HG03520 (cell line): Measurements from ENCODE around the gene KIF3A.

Experiments used
- ATAC-seq: cut with Tn5 transposase; IDR thresholded peaks from one replicate; pipeline ENCODE4 v1.9.1; 2021; ENCODE audit warnings: mild to moderate bottlenecking, moderate library complexity; ENCODE audit not compliant: unreplicated experiment

KIF3A gene

DNA sequence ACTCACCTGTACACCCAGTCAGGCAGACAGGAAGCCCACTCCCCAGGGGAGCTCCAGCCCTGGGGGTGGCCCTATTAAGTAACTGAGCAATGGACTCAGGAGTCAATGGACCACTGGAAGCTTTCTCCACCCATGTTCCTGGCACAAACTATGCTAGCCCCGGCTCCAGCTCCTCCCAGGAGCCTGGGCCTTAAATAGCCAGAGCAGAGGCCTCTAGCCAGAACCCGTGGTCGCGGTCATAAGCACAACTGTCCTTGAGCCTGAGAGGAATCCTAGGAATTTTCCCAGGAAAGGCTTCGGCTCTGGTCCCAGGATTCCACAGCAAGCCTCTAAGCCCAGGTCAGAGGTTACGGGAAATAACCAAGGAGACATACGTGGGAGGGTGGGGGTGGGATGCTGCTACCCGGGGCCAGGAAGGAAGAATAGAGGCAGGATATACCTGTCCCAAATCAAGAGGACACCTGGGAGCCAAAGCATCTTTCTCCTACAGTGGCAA is 34.2 kb upstream of the KIF3A start:
- no peak for ATAC-seq

DNA sequence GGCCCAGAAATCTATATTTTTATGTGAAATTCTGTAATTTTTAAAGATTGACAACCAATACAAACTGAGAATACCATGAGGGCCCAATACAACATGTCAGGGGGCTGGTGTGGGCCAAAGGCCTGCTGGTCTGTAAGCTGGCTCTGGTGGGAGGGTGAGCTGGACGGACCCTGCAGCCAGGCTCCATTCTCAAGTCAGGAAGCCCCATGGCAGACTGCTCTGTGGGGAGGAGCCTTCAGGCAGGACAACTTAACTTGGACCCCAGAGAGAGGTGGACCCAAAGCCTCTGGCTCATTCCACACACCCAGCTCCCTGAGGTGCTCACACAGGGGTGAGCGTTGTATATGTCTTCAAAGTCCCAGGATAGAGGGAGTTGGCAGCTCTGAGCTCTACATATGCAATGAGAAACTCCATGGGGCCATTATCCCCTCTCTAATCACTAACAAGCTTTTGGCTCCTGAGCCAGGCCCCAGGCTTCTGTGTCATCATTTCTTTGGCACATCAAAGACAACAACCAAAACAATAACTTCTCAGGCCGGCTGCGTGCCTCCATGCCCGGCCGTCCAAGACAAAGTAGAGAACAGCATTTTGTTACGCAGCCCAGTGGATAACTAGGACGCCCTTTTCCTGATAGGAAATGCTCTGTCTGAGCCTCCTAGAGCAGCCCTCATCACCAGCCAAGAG is 33.3 kb upstream of the KIF3A start:
- ATAC-seq = no peak

DNA sequence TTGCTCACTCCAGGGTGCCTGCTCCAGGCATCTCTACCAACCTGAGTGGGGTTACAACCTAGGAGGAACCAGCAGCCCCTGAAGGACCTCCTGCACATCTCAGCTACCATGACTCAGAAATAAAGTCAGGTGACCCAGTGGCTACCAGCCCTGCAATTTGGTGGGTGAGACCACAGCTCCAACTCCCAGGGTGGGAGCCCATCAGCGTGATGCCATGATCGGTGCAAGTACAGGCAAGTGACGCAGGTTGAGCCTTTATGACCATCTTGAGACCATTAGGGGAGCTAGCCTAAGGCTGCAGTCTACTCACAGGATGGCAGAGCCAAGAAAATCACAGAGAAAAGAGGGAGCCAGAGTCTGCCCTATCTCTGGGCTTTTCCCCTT is 31.1 kb upstream of the KIF3A start:
- no peak for ATAC-seq

DNA sequence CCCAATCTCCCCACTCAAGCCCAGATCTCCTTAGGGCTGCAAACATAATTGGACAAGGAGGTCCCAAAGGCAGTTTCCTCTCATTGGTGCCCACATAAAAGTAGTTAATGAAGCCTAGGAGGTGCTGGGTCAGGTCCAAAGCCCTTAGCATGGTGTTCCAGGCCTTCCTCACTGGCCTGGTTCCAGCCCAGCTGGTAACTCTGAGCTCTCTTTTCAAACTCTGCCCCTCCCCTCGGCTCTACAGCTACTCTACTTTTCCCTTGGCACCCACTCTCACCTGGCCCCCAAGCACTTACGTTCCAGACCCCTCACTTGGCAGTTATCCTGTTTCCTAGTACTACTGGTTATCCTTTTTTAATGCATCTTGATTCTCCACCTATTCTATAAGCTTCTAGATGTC is 29.8 kb upstream of the KIF3A start:
- no peak for ATAC-seq

DNA sequence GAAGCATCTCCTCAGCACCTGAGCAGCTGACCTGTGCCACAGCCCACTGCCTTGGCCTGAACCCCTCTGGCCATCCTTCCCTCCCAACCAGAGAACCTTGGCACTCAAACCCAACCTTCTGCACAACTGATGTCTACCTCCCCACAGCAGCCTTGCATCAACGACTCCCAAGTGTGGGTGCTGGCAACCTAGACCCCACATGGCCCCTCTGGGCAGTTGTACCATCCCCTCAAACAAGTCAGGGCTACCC is 29.4 kb upstream of the KIF3A start:
- no peak for ATAC-seq

DNA sequence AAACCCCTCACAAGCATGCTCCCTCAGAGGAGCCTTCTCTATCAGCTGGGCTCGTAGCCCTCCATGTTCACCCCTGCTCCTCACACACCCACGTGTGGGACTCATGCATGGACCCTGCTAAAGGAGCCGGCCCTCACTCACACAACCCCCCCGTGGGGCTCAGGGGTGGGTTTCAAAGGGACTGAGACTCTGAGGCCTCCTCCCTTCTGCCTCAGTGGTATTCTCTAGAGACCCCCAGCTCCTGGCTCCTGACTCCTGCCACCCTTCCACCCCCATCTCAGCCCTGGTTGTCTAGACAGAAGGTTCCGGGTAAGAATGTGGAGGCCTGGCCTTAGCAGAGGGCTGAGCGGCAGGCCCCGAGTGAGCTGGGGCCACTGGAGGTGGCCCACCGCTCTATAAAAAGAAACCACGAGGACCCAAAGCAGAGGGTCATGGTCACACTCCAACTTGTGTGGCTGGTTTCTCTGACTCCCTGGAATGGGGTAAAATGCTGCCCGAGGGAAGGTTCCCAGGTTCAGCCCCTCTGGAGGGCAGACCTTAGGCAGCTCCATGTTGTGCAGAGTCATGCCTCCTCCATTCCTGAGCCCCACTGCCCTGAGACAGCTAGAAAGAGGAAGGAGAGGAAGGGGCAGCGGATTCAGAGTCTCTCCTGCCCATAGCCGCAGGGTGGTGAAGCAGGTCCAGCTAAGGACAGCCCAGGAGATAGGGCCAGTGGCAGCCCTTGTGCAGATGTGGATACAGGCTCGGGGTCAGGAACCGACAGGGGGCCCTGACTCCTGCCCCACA is 28.9 kb upstream of the KIF3A start:
- ATAC-seq = no peak

- ATAC-seq = no peak
Measured at GRCh38 chr5:132765311-132766019, 28.1 kb upstream of the KIF3A start.

DNA sequence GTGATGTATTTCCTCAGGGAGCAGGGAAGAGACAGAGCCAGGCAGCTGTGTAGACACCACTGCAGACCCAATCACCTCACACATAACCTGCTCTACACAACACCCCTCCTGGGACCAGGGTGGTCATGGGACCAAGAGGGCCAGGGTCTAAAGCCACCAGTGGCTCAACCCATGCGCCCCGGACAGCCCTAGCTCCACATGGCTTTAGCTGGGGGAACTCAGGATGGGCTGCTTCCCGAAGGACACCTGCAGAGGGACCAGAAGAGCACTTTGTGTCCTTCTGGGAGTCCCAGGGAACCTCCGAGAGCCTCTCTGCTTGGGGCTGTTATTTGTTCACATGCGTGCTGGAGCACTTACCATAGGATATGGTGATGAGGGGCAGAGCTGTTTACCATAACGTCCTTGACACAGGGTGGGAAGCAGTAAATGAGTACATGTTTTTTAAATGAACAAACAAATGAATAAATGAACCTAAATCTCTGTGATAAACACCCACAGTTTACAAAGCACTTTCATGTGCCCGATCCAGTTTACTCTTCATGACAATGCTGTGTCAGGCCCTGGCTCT is 27.4 kb upstream of the KIF3A start:
- no peak for ATAC-seq

DNA sequence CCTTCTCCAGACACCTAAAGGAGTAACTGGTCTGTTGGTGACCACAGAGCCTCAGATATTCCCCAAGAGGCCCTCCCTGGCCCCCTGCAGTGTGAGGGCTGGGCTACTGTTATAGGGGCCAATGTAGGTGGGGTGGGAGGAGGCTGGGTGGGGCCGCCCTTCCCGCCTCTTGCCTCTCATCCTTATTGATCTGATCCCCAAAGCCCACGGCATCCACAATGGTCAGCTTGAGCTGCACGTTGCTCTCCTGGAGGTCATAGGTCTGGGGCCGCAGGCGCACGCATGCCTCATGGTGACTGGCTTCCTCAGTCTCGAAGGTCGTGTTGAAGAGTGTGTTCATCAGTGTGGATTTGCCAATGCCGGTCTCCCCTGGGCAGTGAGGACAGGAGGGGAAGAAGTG is 26.7 kb upstream of the KIF3A start:
- no peak for ATAC-seq

GRCh38 chr5:132763181-132764036 is 26.1 kb upstream of the KIF3A start:
- no peak for ATAC-seq

- ATAC-seq = no peak
Measured at GRCh38 chr5:132762246-132763000, 25.1 kb upstream of the KIF3A start.

DNA sequence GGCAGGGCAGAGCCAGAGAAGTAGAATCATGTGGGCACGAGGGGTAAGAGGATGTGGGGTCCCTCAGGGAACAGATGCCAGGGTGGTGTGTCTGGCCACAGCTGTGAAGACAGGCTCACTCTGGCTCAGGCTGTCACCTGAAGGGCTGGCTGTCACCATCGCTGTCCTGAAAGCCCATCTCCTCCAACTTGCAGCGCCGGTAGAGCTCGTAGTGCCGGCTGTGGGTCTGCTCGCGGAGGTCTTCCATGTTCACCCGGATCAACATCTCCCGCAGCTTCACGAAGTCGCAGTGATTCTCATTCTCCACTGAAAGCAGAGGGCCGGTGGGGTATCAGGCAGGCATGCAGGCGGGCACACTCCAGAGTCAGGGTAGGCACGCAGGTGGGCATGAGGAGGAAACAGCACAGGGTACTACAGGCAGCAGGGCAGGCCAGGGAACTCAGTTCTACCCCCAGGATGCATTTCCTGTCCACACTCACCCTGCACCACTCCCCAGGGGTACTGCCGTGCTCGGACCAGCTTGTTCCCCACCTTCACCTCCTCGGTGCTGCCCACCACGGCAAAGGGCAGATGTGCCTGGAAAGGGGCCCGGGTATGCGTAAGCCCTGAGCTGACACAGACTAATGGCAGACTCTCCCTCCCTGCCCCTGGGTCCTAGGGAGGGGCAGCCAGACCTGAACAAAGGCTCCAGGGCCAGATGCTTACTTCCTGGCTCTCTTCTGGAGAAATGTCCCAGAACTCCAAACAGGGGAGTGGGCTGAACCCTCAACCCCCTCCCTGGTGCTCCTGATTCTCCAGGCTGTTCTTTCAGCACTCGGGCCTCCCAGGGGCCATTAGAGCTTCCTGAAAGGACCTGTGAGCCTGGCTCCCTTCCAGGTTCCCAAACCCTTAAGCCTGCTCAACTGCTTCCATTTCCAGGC is 24.2 kb upstream of the KIF3A start:
- no peak for ATAC-seq

DNA sequence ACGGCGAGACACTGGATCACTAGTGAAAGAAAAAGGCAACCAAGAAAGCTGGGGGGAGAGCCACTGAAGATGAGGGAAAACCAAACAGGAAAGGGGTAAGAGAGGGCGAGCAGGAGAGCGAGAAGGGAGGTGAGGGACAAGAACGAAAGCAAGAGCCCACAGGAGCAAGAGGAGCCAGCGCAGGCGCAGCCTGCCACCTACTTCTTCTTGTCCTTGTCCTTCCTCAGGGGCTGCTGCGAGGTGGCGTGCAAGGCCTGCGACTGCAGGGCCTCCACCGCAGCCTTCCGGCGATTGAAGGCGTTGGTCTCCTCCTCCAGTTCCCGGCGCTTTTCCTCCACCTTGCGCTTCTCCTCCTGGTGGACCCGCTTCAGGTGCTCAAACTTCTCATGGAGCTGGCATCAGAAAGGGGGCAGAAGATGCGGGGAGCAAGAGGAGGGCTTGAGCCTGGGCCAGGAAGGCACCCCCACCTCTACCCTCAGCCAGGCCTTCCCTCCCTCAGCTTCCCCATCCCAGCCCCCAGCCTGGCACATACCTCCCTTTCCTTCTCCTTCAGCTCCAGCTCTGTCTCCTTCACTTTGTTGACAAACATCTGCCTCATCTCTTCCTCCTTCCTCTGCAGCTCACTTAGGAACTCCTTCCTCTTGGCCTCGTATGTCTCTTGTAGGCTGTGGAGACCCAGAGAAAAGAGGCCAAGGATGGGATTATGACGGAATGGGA is 23.4 kb upstream of the KIF3A start:
- no peak for ATAC-seq

GRCh38 chr5:132760049-132760420 is 22.7 kb upstream of the KIF3A start:
- no peak for ATAC-seq

DNA sequence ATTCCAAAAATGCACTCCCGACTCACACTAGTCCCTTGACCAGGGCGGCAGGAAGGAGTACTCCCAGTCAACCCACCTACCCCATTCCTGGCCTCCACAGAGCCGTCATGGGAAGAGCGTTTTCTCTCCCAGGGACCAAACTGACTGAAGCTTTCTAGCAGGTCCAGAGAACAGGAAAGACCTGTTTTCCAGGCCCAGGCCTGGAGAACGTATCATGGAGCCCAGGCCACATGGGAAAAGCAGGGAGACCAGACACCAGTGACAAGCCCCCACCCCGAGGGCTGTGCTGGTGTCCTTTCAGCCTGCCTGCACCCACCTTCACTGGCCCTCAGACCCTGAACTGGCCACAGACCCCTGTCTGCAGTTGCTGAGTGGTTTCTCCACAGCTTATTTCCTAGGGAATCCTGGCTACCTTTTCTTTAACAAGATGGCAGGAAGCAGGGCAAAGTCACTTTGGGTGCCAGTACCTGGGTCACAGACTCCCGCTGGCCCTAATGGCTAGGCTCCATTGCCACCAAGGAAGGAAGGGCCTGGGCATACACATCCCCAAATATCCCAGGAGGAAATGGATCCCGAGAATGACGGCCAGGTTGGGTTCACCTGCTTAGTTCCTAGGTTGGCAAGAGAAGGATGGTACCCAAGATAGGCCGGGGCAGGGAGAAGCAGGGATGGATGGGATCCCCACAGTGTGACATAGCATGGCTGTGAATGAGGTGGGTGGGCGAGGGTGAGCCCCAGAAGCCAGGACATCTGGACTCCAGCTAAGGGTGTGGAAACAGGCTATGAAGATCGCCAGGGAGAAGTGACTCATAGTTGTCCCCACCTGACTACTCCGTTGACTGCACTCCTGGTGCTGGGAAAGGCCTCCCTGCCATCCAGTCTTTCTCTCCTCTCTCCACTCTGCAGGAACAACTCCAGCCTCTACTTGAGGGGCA is 22.0 kb upstream of the KIF3A start:
- ATAC-seq = no peak

DNA sequence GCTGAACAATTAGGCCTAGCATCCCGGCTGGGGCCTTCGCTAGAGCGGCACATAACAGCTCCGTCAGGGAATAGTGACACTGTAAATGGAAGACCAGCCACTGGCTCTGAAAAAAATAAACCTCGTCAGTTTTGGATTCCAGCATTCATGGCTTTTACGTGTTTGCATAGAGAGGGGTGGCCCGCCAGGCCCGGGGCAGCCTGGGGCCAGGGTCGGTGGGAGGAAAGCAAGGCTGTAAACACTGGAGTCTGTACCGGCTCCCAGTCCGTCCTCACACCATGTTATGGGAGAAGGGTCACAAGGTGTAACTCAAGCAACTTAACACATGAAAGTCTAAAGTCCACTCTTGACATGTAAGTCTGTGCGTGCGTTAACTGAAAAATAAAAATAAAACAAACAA is 21.1 kb upstream of the KIF3A start:
- no peak for ATAC-seq

- no peak for ATAC-seq
Measured at GRCh38 chr5:132756542-132756941, 19.2 kb upstream of the KIF3A start.
